ENCODE data around the gene POLE.

GRCh38 chr12:132611620-132612019 lies 75.5 kb downstream of the POLE start:
- TF ChIP-seq CTCF (IDR thresholded peaks at IDR 0.05; ENCODE audit: poor library complexity) (no peak), EZH2phosphoT487 (IDR thresholded peaks at IDR 0.05; ENCODE audit: low read depth, severe bottlenecking, unreplicated experiment) (no peak)

Data from hepatocyte (in vitro differentiated cells).